GM10266 (cell line): ENCODE measurements around the gene OXER1.

Experiments used
- DNase-seq: peaks from one replicate; pipeline ENCODE4 v3.0.0; 2012; ENCODE audit errors: extremely low spot score
- TF ChIP-seq, protein P1 (sequence below): IDR thresholded peaks from 2 replicates; pipeline ENCODE4 v1.5.1; 2012; ENCODE audit warnings: mild to moderate bottlenecking, low read depth; ENCODE audit not compliant: control insufficient read depth, insufficient read depth; ENCODE audit errors: missing control alignments

OXER1 gene

GRCh38 chr2:42756150-42756775 lies 7.7 kb downstream of the OXER1 start:
- TF ChIP-seq, protein P1, sequence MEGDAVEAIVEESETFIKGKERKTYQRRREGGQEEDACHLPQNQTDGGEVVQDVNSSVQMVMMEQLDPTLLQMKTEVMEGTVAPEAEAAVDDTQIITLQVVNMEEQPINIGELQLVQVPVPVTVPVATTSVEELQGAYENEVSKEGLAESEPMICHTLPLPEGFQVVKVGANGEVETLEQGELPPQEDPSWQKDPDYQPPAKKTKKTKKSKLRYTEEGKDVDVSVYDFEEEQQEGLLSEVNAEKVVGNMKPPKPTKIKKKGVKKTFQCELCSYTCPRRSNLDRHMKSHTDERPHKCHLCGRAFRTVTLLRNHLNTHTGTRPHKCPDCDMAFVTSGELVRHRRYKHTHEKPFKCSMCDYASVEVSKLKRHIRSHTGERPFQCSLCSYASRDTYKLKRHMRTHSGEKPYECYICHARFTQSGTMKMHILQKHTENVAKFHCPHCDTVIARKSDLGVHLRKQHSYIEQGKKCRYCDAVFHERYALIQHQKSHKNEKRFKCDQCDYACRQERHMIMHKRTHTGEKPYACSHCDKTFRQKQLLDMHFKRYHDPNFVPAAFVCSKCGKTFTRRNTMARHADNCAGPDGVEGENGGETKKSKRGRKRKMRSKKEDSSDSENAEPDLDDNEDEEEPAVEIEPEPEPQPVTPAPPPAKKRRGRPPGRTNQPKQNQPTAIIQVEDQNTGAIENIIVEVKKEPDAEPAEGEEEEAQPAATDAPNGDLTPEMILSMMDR = no peak

DNA sequence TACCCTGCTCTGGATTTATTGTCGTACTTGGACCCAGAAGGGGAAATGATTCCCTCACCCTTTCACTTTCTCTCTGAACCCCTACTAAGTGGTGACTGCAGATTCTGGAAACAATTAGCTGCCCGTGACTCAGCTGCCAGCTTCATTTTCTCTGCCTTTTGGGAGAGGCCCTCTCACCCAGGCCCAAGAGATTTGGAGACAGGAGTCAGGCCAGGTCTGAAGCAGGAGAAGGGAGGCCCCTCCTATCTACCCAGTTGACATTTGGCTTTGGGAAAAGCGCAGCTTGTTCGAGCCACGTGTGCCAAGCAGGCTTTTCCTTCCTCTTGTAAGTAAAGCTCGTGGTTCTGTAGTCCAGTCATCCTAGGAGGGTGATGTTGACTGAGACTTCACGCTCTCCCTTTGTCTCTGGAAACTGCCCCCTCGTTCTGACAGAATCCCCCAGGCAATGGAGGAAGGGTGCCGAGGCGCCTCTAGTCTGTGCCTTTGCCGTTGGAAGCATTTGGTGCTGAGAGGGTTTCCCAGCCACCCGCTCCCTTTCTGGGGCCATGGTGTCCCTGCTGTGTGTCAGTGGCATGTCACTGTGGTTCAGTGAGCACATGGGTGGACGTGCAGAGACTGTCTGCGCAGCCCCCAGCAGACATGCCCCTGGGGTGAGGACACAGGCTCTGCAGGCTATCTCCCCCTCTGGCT lies 8.6 kb downstream of the OXER1 start:
- TF ChIP-seq, protein P1 = no peak
- DNase-seq = no peak

More at GRCh38 chr2:42756150-42756775, 7.7 kb downstream of the OXER1 start:
- no peak for DNase-seq

- TF ChIP-seq, protein P1 = no peak
- DNase-seq = no peak
These were observed 9.2 kb downstream of the OXER1 start for GRCh38 chr2:42754776-42755140.

GRCh38 chr2:42754021-42754775 lies 9.7 kb downstream of the OXER1 start:
- no peak for DNase-seq

GRCh38 chr2:42752816-42753813 lies 10.8 kb downstream of the OXER1 start:
- TF ChIP-seq, protein P1 = no peak
- no peak for DNase-seq

More at GRCh38 chr2:42754021-42754775, 9.7 kb downstream of the OXER1 start:
- TF ChIP-seq, protein P1 = no peak

GRCh38 chr2:42752314-42752713 lies 11.6 kb downstream of the OXER1 start:
- TF ChIP-seq, protein P1 = no peak
- no peak for DNase-seq
